NCI-H2227 (cell line): Measurements from ENCODE around the gene PPP4R3A.
"Not testable (repeated sequence)": the region's sequence is repeated elsewhere in the genome, so short reads cannot be mapped to it uniquely, and the experiment has no call there.

Experiments
- DNase-seq: peaks from one replicate; lab custom pipeline; 2025; ENCODE audit not compliant: unreplicated experiment; lab: John Stamatoyannopoulos, UW

The PPP4R3A gene

DNA sequence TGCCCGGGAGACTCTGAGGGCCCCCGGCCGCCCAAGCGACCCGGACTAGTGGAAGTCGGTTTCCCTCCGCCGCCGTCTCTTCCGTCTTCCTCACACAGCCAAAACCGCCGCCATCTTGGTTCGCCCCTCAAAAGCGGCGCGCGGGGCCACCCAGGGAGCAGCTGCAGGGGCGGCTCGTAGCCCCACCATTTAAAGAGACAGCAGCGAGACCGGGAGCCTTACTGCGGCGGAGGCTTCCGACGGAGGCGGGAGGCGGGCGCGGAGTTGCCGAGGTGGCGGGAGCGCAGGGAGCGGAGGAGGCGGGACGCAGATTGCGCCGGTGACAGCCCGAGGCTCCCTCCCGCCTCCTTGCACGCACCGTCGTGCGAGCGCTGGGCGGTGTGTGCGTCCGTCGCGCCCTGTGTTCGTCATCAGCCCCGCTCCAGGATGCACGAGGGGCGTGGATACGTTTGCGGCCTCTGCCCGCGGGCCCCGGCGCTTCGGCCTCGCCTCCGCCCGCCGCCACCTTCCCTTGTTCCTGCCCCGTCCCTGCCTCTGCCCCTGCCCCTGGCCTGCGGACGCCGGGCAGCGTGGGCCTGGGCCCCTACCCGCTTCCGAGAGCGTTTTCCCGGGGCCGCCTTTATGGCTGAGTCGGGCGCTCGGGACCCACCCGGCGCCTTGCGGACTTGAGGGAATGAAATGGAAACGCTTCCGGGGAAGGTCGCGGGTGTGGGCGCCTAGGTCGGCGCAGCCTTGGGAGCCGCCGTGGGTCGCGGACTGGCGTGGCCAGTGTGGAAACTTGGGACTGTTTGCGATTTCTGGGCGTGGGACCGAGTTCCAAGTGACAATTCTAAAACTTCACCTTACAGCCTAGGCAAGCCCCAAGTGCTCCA, at the start of gene PPP4R3A:
PPP4R3A (minus strand) TSS at position 140 of the 872 bp plus-strand sequence. CDS start 663 bp downstream, outside the sequence.
- DNase-seq: peak; percentile 96

DNA sequence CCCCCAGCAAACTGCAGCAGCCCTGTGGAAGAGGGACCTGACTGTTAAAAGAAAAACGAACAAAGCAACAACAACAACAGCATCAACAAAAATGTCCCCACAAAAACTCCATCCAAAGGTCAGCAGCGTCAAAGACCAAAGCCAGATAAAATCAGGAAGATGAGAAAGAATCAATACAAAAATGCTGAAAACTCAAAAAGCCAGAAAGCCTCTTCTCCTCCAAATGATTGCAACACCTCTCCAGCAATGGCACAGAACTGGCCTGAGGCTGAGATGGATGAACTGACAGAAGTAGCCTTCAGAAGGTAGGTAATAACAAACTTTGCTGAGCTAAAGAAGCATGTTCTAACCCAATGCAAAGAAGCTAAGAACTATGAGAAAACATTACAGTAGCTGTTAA, 45.4 kb upstream of the PPP4R3A start:
- DNase-seq: no peak

DNA sequence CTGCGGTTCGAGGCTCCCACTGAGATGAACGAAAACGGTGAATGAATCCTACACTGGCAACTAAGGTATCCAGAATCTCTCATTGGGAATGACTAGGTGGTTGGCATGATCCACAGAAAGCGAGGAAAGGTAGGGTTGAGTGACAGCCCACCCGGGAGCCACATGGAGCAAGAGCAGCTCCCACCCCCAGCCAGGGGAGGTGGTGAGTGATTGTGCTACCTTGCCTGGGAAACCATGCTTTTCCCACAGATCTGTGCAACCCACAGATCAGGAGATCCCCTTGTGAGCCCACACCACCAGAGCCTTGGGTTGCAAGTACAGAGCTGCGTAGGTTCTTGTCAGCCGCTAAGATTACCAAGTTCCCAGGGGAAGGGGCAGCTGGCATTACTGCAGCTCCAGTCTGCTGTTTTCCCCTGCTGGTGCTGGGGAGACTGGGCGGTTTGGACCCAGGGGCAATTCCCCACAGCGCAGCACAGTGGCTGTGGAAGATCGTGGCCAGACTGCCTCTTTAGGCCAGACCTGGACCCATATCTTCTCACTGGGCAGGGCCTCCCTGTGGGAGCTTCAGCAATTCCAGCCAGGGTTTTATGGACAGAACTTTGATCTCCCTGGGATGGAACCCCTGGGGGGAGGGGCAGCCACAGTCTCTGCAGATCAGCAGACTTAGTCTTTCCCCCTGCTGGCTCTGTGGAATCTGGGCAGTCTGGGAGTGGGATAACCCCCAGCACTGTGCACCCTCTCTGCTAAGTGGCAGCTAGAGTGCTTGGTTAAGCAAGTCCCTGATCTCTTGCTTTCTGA, 44.6 kb upstream of the PPP4R3A start:
- no peak for DNase-seq

GRCh38 chr14:91548108-91548507, 38.0 kb upstream of the PPP4R3A start:
- no peak for DNase-seq

DNA sequence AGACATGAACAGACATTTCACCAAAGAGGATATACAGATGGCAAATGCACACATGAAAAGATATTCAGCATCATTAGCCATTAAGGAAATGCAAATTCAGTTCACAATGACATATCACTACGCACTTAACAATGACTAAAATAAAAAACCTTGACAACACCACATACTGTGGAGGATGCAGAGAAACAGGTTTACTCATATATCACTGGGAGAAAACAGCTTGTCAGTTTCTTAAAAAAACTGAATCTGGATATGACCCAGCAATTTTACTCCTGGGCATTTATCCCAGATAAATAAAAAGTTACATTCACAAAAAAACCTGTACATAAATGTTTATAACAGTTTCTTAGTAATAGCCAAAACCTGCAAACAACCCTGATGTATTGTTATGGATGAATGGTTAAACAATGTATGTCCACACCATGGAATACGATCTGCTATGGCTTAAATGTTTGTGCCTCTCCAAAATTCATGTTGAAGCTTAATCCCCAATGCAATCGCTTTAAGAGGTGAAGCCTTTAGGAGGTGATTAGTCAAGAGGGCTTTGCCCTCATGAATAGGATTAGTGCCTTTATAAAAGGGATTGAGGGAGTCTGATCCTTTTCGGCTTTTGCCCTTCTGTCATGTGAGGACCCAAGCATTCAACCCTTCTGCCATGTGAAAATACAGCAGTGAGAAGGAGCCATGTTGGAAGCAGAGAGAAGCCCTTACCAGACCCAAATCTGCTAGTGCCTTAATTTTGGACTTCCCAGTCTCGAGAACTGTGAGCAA, 36.0 kb upstream of the PPP4R3A start:
- DNase-seq: no peak

- DNase-seq: no peak
These were observed 35.1 kb upstream of the PPP4R3A start for GRCh38 chr14:91545204-91545603.

DNA sequence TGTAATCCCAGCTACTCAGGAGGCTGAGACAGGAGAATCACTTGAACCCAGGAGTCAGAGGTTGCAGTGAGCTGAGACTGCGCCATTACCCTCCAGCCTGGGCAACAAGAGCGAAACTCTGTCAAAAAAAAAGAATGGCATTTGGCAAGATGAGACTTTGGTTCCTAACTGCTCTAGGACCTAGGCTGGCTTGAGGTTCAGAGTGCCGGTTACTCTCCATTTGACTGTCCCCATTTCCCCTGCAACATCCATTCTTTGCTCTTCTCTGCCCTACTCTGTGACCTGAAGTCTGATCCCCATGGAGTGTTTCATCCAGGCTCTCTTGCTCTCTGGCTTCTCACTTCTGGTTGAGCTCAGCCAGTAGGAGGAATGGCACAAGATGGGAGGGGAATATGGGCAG, 26.2 kb upstream of the PPP4R3A start:
- no peak for DNase-seq

GRCh38 chr14:91534059-91534458, 23.9 kb upstream of the PPP4R3A start:
- not testable (repeated sequence) for DNase-seq

DNA sequence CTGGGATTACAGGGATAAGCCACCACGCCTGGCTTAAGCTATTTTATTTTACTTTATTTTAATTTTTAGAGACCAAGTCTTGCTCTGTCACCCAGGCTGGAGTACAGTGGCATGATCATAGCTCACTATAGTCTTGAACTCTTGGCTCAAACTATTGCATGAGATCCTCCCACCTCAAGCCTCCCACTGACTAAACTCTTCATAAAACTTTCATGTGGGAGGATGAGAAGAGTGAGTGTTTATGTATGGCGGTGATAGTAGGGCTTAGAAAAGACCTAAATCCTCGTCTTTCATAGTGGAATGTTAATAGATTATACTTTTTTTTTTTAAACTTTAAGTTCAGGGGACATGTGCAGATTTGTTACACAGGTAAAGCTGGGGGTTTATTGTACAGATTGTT, 23.5 kb upstream of the PPP4R3A start:
- DNase-seq: no peak

DNA sequence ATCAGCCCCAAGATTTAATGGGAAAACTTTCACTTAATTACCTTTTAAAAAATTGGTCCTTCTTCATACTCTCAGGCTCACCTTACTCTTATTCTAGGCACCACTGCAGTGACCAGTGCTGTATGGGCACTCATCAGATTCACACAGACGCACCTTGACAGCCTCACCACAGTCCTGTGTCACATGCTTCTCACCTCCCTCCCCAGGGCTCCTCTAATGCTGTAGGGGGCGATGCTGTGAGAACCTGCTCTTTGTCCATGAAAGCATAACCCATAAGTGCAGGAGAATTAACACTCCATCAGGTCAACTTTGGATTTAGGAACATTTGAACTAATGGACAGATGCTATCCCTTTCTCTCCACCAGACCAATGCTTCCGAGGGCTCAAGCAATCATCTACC, 13.9 kb upstream of the PPP4R3A start:
- DNase-seq: no peak

GRCh38 chr14:91521061-91521640, 11.0 kb upstream of the PPP4R3A start:
- no peak for DNase-seq

DNA sequence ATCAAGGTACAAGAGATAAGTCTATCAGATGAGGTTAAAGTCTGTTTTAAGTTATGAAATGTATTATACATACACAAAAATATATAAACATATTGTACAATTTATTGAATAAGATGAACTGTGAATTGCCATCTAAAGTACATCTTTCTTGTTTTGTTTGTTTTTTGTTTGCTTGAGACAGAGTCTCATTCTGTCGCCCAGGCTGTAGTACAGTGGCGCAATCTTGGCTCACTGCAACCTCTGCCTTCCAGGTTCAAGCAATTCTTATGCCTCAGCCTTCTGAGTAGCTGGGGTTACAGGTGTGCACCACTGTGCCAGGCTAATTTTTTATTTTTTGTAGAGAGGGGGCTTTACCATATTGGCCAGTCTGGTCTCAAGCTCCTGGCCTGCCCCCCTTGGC, 10.0 kb upstream of the PPP4R3A start:
- no peak for DNase-seq

DNA sequence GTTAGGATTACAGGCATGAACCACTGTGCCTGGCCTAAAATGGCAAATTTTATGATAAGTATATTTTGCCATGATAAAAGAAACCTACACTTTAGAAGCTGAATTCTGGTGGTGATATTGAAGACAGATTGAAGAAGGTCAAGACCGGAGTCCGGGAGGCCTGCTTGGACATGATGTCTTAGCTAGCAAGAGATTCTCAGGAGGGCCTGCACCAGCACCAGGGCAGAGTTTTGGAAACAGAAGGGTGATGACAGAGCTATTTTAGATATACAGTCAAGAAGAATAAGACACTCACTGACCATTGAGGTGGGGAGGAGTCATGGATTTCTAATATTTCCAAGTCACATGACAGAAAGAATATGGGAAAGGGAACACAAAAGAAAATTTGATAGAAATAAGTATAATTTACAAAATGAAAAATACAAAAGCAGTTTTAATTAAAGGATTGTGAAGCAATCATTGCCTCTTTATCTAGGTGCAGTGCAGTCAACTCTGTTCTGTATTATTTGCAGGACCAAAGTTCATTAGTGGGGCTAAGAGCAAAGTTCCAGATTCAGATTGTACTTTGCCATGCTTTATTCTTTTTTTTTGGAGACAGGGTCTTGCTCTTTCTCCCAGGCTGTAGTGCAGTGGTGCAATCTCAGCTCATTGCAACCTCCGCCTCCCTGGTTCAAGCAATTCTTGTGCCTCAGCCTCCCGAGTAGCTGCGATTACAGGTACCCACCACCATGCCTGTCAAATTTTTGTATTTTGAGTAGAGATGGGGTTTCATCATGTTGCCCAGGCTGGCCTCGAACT, 9.3 kb upstream of the PPP4R3A start:
- DNase-seq: no peak

- DNase-seq: no peak
These were observed 6.7 kb upstream of the PPP4R3A start for GRCh38 chr14:91516663-91517388.

GRCh38 chr14:91515979-91516378, 5.9 kb upstream of the PPP4R3A start:
- no peak for DNase-seq

DNA sequence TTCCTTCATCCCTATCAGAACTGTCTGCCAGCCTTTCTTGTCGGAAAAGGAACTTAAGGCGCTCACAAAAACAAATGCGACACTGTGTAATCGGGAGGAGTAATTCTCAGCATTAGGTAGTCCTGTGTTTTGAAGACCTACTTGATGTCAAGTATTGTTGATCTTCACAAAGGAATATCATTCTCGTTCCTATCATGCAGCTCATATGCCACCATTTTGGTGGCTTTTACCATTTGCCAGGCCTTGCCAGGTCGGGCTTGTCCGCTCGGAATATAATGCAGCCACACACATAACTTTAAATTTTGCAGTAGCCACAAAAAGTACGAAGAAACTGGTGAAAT, 903 bp upstream of the PPP4R3A start:
- peak; percentile 55 for DNase-seq

- peak; percentile 70 for DNase-seq
These were observed 286 bp downstream of the PPP4R3A start for GRCh38 chr14:91509878-91510170.

- peak; percentile 47 for DNase-seq
These were observed 830 bp downstream of the PPP4R3A start for GRCh38 chr14:91509083-91509877.

- DNase-seq: no peak
These were observed 2.0 kb downstream of the PPP4R3A start for GRCh38 chr14:91508105-91508504.
